Stimulated activated CD4-positive, alpha-beta T cell treated with anti-CD3 and anti-CD28 coated beads, Interleukin-15, amount 100 ng/mL, for 1 hour (primary cell): ENCODE measurements around the gene SLC4A5.
"Not testable (repeated sequence)": the region's sequence is repeated elsewhere in the genome, so short reads cannot be mapped to it uniquely, and the experiment has no call there.

Experiments used
- DNase-seq, 2 donors: peaks; one replicate each; pipeline ENCODE4 v3.0.0-alpha.2; 2020; ENCODE audit warnings: low read depth in 1 of 2, low spot score in 1 of 2

SLC4A5 gene

DNA sequence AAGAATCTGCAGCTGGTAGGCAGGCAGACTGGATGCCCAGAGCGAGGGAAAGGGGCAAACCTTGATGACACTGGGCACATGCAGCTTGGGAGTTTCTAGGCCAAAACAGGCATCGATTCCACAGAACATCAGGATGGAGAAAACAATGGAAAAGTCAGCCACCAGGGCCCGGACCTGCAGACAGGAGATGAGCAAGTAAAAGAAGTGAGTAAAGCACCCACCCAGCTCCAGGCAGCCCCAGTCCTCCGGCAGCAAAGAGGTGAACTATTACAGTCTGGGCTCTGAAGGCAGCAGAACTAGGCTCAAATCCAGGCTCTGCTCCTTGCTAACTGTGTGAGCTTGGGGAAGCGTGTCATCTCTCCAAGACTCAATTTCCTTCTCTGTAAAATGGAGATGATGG, 108.2 kb downstream of the SLC4A5 start:
- no peak for DNase-seq

DNA sequence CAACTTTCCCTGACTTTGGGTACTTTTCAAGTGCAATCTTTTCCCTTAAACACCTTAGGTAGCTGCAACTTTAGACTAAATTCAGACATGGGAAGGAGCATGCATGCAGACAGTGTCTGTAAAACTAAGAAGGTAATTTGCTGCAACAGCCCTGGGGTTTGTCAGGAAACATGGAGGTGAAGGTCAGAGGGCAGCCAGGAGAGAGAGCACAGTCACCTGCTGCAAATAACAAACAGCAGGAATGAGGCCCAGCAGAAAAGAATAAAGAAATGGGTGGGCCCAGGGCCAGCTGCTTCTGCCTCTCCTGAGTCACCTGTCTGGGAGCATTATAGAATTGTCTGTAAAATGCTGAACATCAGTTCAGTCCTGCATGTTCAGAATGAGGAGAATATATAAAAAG, 109.6 kb downstream of the SLC4A5 start:
- no peak for DNase-seq

- no peak for DNase-seq
These were observed 110.8 kb downstream of the SLC4A5 start for GRCh38 chr2:74232426-74232825.

DNA sequence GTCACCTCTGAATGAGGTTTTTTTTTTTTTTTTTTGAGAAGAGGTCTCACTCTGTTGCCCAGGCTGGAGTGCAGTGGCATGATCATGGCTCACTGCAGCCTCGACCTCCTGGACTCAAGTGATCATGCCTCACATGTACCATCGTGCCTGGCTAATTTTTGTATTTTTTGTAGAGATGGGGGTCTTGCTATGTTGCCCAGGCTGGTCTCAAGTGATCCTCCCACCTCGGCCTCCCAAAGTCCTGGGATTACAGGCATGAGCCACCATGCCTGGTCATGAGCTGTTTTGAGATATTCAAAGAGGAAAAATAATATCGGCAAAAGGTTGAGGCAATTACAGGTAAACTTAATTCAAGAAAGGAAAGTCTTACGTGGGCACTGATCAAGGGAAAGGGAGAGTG, 113.4 kb downstream of the SLC4A5 start:
- not testable (repeated sequence) for DNase-seq

DNA sequence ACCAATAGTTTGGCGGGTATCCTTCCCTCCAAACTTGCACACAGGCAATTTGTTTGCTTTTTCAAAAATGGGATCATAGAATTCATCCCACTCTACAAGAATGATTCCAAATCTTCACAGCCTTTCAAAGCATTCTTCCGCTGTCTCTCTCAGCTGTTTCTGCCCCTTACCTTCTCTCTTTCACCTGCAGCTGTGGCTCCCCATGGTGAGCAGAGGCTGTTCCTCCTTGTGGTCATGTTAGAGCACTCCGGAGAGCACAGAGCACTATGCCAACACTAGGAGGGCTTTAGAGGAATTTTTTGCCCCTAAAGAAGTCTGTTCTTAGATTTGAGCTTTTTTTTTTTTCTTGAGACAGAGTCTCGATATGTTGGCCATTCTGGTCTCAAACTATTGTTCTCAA, 114.4 kb downstream of the SLC4A5 start:
- DNase-seq: no peak

DNA sequence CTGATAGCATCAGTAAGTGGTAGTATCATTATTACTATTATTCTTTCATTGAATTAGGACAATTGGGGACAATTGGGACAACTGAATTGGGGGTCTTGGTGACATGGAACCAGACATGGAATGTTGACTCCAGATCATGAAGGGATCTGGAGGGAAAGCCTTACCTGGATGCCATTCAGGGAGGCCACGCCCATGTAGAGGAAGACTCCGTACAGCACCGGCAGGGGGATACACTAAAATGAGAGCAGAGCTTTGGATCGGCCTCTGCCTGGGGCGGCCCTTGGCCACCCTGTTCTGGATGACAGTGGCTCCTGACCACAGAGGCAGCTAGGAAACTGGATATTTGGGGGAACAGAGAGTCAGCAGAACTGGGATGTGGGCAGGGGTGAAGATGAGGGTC, 115.6 kb downstream of the SLC4A5 start:
- DNase-seq: no peak

GRCh38 chr2:74226648-74227213, 116.5 kb downstream of the SLC4A5 start:
- DNase-seq: no peak

GRCh38 chr2:74225698-74226459, 117.3 kb downstream of the SLC4A5 start:
- no peak for DNase-seq

DNA sequence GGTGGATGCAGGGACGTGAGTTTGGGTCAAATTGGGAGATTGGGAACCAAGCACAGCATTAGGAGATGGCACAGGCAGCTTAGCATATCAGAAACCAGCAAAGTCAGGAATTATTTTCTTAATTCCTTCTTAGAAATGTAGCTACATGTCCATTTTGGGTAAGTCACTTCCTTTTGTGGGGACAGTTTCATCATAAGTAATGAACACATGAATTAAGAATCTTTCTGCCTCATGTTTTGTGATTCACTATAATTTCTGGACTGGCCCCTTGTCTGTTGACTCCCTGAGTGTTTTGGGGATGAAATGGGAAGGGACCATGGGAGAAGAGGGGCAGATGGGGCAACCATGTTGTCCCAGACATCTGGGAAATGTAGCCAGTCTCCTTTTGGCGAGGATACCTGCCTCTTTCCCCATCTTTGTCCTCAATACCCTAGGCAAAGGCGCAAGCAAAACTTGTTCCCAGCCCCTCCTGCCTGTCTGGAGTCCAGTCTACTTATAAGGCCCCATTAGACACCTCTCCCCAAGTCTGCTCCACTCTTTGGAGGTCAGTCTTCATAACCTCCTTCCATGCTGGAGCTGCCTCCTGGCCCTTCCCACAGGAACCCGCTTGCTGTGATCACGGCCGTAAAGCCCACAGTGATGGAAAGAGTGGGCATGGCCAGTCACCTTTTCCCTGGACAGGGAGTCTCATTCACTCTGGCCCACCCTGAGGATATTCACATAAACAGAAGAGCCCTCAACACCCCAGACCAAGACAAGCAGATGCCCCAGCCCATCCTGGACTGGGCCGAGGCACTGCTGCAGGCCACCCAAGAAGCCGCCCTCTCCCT, 119.1 kb downstream of the SLC4A5 start:
- no peak for DNase-seq

GRCh38 chr2:74222300-74222650, 120.9 kb downstream of the SLC4A5 start:
- no peak for DNase-seq

DNA sequence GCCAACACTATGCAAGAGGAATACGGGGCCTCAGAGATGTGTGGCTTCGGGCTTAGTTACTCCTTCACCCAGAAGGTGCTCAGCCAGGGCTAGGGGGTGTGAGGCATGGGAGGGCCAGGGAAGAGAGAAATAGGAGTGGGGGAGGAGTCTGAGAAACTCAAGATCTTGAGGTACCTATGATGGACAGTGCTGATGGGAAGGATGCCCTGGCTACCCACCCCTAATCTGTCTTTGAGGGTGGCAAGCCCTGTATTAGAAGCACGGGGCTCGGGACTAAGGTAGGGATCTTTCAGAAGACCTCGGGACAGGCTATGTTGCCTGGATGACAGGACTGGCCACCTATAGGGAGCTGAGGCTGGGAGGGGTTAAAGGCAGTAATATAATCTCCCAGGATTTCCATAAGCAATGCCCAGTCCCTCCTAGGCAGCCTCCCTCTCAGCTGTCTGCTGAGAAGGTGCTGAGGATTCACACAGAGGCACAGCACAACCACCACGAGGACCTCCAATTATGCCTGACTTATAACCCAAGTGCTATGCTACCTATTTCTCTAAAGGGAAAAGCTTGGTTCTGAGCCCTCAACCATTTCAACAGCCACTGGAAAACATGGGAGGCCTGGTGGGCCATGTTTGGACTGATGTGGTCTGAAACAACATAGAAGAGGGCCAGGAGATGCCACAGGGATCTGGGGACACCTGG, 121.5 kb downstream of the SLC4A5 start:
- no peak for DNase-seq

DNA sequence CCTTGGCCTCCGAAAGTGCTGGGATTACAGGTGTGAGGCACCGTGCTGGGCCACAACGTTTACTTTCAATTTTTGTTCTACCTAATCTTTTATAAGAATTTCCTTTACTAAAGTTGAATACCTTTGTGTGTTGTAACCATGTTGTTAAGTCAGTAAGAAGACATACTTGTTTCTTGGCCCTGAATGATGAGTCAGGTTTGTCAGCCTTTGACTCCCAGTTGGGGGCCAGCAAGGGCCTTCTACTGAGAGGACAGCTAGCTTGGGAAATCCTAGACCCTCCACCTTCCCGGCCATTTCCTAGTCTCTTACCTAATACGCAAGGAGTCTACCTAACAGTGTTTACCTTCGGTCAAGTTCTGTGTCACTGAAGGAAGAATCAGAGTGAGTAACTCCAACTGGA, 122.1 kb downstream of the SLC4A5 start:
- DNase-seq: no peak

GRCh38 chr2:74219846-74220486, 123.2 kb downstream of the SLC4A5 start:
- no peak for DNase-seq

DNA sequence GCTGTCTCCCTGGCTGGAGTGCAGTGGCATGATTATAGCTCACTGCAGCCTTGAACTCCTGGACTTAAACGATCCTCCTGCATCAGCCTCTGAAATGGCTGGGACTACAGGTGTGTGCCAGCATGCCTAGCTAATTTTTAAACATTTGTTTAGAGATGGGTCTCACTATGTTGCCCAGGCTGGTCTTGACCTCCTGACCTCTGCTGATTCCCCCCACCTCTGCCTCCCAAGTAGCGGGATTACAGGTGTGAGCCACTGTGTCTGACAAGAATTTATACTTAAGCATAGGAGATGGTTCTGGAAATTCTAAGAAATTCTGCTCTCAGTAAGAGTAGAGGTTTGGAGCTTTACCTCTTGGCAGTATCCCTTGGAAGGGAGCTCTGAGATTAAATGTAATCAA, 126.6 kb downstream of the SLC4A5 start:
- no peak for DNase-seq

GRCh38 chr2:74215771-74216170, 127.4 kb downstream of the SLC4A5 start:
- not testable (repeated sequence) for DNase-seq

DNA sequence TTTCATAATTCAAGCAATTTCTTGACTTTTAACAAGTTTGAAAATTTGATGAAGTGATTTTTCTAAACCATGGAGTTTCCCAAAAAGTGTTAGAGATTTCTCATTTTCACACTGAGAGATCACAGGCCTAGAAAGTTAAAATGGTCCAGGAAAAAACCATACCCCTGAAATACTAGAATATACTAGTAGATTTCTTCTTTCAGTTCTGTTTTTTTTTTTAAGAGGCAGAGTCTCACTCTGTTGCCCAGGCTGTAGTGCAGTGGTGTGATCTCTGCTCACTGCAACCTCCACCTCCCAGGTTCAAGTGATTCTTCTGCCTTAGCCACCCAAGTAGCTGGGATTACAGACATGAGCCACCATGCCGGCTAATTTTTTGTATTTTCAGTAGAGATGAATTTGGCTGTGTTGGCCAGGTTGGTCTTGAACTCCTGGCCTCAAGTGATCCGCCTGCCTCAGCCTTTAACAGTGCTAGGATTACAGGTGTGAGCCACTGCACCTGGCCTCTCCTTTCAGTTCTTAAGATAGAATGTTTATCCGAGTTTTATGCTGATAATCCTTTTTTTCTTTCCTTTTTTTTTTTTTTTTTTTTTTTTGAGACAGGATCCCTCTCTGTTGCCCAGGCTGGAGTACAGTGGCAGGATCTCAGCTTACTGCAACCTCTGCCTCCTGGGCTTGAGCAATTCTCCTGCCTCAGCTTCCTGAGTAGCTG, 130.4 kb downstream of the SLC4A5 start:
- DNase-seq: no peak

DNA sequence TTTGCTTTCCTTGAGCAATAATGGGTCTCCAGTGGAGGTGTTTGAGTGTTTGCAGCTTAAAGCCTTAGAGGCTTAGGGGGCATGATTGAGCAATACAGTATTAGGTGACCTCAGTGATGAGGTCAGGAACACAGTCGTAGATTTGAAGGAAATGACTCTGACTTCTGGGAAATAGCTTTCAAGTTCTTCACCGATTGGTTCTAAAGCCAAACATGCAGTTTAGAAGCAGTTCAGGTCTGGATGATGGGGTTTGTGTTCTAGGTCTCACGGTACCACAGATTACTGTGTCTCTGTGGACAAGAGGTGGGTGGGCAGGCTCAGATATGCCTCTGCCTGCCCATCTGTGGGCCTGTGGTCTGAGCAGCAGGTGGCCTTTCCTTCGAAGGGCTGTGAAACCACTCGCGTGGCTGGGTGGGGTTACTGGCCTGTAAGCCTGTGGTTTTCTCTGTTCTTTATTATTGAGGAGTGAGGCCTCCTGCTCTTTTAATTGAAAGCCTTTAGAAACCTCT, 137.0 kb downstream of the SLC4A5 start:
- no peak for DNase-seq

DNA sequence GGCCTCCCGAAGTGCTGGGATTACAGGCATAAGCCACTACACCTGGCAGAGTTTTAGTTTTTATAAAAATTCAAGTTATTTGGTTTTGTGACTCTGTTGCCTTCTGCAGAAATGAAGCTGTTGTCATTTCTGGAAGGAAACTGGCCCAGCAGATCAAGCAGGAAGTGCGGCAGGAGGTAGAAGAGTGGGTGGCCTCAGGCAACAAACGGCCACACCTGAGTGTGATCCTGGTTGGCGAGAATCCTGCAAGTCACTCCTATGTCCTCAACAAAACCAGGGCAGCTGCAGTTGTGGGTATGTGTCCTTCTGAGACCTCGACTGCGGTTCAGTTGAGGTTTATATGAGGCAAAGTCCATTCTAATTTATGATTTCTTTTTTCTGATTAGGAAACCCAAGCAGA, 137.6 kb downstream of the SLC4A5 start:
- DNase-seq: no peak

- no peak for DNase-seq
These were observed 138.1 kb downstream of the SLC4A5 start for GRCh38 chr2:74205113-74205512.

- DNase-seq: no peak
These were observed 138.8 kb downstream of the SLC4A5 start for GRCh38 chr2:74204436-74204835.
